Activated CD8-positive, alpha-beta memory T cell treated with anti-CD3 and anti-CD28 coated beads, Interleukin-2, amount 50 U/mL, for 24 hours (primary cell): Measurements from ENCODE around the gene PPP6R3.

Experiments used
- DNase-seq: peaks from one replicate; pipeline ENCODE4 v3.0.0-alpha.2; 2020; ENCODE audit errors: extremely low read depth

Gene PPP6R3, protein sequence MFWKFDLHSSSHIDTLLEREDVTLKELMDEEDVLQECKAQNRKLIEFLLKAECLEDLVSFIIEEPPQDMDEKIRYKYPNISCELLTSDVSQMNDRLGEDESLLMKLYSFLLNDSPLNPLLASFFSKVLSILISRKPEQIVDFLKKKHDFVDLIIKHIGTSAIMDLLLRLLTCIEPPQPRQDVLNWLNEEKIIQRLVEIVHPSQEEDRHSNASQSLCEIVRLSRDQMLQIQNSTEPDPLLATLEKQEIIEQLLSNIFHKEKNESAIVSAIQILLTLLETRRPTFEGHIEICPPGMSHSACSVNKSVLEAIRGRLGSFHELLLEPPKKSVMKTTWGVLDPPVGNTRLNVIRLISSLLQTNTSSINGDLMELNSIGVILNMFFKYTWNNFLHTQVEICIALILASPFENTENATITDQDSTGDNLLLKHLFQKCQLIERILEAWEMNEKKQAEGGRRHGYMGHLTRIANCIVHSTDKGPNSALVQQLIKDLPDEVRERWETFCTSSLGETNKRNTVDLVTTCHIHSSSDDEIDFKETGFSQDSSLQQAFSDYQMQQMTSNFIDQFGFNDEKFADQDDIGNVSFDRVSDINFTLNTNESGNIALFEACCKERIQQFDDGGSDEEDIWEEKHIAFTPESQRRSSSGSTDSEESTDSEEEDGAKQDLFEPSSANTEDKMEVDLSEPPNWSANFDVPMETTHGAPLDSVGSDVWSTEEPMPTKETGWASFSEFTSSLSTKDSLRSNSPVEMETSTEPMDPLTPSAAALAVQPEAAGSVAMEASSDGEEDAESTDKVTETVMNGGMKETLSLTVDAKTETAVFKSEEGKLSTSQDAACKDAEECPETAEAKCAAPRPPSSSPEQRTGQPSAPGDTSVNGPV

DNA sequence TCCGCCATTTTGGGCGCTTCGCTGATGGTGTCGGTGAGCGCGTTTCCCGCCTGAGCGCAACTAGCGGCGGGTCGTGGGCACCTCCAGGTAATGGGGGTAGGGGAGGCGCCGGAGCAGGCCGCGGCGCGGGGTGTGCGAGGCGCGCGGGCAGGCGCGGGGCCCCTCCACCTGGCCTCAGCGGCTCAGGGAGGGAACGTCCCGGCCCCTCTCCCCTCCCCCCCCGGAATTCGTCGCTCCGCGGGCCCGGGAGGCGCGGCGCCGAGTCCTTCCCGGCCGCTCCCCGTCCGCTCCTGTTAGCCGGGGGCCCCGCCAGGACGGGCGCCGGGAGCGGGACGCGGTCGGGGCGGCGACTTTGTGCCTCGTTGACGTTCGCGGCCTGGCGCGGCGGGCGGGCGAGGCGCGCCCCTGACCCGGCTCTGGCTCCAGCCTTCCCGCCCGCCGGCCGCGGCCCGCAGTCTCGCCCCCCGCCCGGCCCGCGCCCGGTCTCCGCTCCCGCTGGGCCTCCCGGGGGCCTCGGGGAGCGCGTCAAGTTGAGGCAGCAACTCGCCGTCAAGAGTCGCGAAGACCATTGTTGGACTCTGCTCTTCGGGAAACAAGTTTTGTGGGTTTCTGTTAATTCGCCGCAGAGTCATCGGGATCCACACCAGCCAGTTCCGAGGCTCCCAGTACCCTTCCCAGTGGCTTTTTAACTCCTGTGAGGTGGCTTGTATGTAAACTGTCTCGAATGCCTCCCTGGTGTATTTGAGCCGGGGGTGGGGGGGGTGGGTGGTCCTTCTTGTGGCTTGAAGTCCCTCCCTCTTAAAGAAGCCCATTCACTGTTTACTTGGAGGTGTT is at the start of gene PPP6R3:
TSS of gene PPP6R3 (plus strand) at position 12 of the 834 bp plus-strand sequence. CDS start 76,913 bp downstream, outside the sequence.
- no peak for DNase-seq

DNA sequence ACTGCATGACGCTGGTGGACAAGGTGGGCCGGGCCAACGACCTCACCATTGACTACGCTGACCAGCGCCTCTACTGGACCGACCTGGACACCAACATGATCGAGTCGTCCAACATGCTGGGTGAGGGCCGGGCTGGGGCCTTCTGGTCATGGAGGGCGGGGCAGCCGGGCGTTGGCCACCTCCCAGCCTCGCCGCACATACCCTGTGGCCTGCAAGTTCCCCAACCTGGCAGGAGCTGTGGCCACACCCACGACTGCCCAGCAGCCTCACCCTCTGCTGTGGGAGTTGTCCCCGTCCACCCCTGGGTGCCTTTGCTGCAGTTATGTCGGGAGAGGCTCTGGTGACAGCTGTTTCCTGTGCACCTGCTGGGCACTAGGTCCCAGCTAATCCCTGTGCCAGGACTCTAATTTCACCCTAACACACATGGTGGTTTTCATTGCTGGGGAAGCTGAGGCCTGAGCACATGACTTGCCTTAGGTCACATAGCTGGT is 49.0 kb upstream of the PPP6R3 start:
- no peak for DNase-seq

GRCh38 chr11:68412593-68413475 is 47.7 kb upstream of the PPP6R3 start:
- DNase-seq = no peak

GRCh38 chr11:68413591-68413999 is 47.0 kb upstream of the PPP6R3 start:
- DNase-seq = no peak

DNA sequence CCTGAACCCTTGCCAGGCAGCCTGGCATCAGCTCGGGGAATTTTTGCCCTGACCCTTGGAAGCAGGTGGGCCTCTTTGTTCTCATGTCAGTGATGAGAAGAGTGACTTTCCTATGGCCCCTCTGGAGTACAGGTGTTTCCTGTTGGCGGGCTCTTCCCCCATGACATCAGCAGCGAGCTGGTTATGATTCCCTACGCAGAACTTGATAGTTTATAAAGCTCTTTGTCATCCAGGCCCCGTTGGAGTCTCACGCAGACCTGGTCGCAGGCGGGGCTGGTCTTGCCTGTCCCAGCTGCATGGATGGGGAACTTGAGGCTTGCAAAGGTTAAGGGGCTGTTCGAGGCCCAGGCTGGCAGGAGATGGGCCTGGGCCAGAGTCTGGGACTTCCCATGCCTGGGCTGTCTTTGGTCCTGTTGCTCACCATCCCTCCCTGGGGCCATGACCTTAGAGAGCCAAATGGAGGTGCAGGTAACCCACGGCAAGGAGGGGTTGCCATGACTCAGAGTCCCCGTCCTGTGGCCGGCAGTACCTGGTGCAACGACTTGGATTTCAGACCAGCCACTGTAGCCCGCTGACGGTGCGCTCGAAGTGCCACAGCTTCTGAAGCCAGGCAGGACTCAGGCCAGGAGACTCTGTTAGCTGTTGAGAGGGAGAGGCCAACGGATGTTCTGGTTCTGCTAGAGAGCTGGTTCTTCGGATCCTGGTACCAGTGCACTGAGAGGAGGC is 45.9 kb upstream of the PPP6R3 start:
- DNase-seq = no peak

DNA sequence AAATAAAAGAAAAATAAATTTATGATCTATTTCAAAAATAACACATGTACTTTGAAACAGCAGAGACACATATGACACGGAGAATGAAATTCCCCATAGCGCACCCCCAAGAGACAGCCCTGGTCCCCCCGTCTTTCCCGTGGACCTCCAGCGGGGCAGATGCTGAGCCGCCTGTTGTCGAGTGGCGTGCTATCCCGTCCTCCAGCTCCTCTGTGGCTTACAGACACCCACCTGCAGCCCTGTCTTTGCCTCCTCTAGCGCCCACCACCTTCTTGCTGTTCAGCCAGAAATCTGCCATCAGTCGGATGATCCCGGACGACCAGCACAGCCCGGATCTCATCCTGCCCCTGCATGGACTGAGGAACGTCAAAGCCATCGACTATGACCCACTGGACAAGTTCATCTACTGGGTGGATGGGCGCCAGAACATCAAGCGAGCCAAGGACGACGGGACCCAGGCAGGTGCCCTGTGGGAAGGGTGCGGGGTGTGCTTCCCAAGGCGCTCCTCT is 44.4 kb upstream of the PPP6R3 start:
- DNase-seq = no peak

DNA sequence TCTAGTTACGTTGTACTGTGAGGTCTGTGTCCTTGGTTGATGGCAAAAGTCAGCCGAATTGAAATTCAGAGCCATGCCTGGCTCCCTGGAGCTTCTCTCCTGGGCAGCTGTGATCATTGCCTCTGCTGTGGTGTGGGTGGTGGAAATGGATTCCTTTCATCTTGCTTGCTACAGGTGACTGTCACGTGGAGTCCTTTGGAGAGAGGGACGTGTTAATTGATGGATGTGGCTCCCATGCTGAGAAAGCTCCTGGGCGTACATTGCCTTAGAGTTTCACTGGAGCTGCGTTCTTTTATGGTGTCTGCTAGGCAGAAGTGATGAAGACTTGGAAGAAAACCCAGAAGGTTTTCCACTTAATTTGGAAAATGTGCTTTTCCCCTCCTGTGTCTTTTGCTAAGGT is 41.9 kb upstream of the PPP6R3 start:
- DNase-seq = no peak

DNA sequence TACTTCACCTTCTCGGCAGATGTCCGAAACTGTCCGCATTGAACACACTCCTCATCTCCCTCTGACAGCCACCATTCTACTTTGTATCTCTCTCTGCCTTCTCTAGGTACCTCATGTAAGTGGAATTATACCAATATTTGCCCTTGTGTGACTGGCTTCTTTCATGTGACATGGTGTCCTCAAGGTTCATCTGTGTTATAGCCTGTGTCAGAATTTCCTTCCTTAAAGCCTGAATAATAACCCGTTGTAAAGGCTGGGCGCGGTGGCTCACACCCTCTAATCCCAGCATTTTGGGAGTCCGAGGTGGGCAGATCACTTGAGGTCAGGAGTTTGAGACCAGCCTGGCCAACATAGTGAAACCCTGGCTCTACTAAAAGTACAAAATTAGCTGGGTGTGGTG is 40.4 kb upstream of the PPP6R3 start:
- no peak for DNase-seq

DNA sequence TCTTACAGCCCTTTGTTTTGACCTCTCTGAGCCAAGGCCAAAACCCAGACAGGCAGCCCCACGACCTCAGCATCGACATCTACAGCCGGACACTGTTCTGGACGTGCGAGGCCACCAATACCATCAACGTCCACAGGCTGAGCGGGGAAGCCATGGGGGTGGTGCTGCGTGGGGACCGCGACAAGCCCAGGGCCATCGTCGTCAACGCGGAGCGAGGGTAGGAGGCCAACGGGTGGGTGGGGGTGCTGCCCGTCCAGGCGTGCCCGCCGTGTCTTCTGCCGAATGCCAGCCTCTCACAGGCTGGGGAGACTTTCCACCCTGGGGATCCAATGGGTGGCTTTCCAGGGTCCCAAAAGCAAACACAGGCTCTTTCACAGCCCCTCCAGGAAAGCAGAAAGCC is 37.1 kb upstream of the PPP6R3 start:
- no peak for DNase-seq

- no peak for DNase-seq
Observed at GRCh38 chr11:68424101-68424632, 36.4 kb upstream of the PPP6R3 start.

GRCh38 chr11:68424981-68425865 is 35.3 kb upstream of the PPP6R3 start:
- no peak for DNase-seq

GRCh38 chr11:68425866-68426380 is 34.6 kb upstream of the PPP6R3 start:
- no peak for DNase-seq

DNA sequence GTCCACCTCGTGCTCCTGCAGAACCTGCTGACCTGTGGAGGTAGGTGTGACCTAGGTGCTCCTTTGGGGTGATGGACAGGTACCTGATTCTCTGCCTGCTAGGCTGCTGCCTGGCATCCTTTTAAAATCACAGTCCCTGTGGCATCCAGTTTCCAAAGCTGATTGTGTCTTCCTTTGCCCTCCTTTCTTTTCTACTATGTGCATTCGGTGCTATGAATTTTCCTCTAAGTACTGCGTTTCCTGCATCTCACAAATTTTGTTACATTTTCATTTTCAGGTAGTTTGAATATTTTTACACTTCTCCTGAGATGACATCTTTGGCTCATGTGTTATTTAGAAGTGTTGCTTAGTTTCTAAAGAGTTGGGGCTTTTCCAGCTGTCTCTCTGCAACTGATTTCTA is 30.9 kb upstream of the PPP6R3 start:
- no peak for DNase-seq

DNA sequence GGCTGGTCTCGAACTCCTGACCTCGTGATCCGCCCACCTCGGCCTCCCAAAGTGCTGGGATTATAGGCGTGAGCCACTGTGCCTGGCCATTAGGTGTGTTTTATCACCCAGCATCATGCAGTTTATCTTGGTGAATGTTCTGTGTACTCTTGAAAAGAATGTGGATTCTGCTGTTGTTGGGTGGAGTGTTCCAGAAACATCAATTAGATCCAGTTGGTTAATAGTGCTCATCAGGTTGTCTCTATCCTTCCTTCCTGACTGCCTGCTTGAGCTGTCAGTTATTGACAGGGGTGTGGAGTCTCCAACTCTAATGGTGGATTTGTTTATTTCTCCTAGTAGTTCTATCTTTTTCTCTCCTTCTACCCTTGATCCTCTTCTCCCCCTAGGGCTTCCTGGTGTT is 30.2 kb upstream of the PPP6R3 start:
- no peak for DNase-seq

GRCh38 chr11:68430801-68431200 is 29.8 kb upstream of the PPP6R3 start:
- DNase-seq = no peak

DNA sequence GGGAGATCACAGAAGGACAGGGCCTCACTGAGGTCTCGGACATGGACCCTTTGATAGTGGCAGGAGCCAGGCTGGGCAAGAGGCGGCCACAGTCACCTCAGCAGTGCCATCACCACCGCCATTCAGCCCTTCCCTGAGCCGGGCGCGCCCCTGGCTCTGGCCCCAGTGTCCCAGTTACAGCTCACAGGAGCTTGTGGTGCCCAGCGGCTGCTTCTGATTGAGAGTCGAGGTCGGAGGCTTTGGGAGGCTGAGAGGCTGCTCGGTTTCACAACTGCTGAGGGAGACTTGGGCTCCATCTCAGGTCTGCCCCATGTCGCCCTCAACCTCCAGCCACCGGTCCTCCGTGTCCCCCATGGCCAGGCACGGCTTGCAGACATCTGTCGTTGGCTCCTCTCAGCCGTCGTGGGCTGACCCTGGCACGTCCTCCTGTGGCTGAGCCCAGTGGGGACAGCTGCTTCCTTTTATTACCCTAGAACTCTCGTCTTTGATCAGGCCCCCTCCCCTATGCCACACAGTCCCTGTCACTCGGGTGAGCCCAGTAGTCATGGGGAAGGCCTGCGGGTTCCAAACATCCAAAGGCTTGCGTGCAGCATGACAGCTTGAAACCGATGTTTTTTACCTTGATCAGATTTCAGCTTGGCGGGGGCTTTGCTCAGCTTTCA is 28.4 kb upstream of the PPP6R3 start:
- no peak for DNase-seq

DNA sequence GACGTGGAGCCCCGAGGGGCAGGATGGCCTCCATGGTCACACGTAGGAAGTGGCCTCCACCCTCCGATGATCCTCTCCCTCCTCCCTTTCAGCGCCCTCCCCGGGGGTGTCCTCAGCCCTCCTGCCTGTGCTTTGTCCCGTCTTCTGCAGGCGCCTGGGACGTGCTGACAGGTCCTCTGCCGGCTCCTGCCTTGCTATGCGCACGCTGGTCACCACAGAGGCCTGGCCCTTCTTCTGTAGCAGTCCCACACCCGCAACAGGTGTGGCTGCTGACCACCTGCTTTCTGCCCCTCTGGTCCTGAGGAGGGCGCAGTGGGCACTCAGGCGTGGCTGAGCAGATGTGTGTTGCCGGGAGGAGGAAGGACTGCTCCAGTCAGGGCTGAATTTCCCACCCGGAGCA is 27.7 kb upstream of the PPP6R3 start:
- DNase-seq = no peak

GRCh38 chr11:68433541-68433940 is 27.0 kb upstream of the PPP6R3 start:
- no peak for DNase-seq
